ENCODE results near the gene PI16.
"Not testable (repeated sequence)": the region's sequence is repeated elsewhere in the genome, so short reads cannot be mapped to it uniquely, and the experiment has no call there.

PI16 gene

DNA sequence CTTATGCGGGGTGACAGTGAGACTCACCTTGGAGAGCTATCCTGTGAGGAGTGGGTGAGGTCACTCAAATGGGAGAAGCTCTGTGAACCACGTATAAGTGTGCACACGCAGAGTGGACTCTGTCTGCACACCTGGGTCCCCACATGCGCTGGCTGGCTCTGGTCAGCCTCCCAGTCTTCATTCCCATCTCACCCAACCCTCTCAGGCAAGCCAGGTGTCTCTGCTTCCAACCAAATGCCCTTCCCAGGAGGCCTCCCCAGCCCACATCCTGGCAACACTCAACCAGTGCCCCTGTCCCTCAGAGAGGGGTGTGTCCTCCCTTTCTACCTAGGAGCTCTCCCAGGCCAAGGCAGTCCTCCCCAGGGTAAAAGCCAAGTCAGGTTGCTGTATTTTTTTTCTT is 8.0 kb upstream of the PI16 start:
- no peak for DNase-seq (ENCODE audit: low read depth in 2 of 2)
- no peak overlapping the region for H3K4me3 ChIP-seq (replicated peaks in 1 of 2; ENCODE audit: low read depth in 2 of 2, low read length in 2 of 2)
- TF ChIP-seq, protein P1, sequence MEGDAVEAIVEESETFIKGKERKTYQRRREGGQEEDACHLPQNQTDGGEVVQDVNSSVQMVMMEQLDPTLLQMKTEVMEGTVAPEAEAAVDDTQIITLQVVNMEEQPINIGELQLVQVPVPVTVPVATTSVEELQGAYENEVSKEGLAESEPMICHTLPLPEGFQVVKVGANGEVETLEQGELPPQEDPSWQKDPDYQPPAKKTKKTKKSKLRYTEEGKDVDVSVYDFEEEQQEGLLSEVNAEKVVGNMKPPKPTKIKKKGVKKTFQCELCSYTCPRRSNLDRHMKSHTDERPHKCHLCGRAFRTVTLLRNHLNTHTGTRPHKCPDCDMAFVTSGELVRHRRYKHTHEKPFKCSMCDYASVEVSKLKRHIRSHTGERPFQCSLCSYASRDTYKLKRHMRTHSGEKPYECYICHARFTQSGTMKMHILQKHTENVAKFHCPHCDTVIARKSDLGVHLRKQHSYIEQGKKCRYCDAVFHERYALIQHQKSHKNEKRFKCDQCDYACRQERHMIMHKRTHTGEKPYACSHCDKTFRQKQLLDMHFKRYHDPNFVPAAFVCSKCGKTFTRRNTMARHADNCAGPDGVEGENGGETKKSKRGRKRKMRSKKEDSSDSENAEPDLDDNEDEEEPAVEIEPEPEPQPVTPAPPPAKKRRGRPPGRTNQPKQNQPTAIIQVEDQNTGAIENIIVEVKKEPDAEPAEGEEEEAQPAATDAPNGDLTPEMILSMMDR (IDR thresholded peaks at IDR 0.05; ENCODE audit: low read depth, low read length) = no peak

DNA sequence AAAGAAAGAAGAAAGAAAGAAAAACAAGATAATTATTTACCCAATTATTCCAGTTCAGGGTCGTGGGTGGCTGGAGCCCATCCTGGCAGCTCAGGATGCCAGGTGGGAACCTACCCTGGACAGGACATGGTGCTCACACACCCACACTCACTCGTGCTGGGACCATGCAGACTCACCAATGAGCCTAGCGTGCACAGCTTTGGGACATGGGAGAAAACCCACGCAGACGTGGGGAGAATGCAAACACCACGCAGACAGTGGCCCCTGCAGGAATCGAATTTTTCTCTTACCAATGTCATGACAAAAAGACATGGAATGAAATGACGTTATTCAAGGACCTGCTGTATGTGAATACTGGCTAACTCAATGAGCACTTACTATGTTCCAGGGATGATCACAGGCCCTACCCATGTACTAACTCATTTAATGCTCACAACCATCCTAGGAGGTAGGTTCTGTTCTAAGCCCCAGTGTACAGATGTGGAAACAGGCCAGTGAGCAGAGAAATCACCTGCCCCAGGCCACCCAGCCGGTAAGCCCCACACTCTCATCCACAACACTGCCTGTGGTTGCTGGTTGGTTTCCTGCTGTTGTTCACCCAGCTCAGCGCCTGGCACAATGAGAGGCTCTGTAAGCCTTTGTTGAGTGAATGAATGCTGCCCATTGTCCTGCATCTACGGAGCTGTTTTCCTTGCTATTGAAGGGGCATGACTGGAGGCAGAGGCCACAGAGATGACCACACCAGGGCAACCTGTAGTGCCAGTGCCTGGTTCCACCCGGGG is 6.8 kb upstream of the PI16 start:
- TF ChIP-seq, protein P1 (IDR thresholded peaks at IDR 0.05; ENCODE audit: low read depth, low read length) = no peak
- DNase-seq (ENCODE audit: low read depth in 2 of 2) = no peak
- H3K4me3 ChIP-seq (replicated peaks in 1 of 2; ENCODE audit: low read depth in 2 of 2, low read length in 2 of 2) = no peak overlapping the region

DNA sequence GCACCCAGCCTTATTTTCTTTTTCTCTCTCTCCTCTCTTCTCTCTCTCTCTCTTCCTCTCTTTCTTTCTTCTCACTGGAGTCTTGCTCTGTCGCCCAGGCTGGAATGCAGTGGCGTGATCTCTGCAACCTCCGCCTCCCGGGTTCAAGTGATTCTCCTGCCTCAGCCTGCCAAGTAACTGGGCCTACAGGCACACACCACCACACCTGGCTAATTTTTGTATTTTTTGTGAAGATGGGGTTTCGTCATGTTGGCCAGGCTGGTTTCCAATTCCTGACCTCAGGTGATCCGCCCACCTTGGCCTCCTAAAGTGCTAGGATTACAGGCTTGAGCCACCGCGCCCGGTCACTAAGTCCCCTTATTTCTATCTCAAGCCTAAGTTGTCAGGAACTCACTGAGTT is 5.5 kb upstream of the PI16 start:
- DNase-seq (ENCODE audit: low read depth in 2 of 2); H3K4me3 ChIP-seq (replicated peaks in 1 of 2; ENCODE audit: low read depth in 2 of 2, low read length in 2 of 2): not testable (repeated sequence)

DNA sequence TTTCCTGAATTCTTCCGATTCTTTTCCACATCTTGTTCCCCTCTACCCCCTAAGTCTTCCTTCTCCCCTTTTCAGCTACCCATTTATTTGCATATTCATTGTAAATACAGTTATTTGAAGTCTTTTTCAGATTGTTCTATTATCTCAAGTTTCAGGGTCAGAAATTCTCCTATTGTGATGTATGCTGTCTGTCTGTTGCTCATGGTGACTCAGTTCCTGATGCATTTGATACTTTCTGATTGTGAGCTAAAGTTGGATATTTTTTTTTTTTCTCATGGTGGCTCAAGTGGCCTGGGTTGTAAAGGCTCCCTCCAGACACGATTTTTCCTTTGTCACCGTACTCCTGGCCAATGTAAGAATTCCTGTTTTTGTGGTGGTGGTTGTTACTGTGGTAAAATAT is 4.9 kb upstream of the PI16 start:
- no peak overlapping the region for H3K4me3 ChIP-seq (replicated peaks in 1 of 2; ENCODE audit: low read depth in 2 of 2, low read length in 2 of 2)
- peak; percentile 32 to 75 for DNase-seq (ENCODE audit: low read depth in 2 of 2)
- TF ChIP-seq, protein P1 (IDR thresholded peaks at IDR 0.05; ENCODE audit: low read depth, low read length) = no peak

DNA sequence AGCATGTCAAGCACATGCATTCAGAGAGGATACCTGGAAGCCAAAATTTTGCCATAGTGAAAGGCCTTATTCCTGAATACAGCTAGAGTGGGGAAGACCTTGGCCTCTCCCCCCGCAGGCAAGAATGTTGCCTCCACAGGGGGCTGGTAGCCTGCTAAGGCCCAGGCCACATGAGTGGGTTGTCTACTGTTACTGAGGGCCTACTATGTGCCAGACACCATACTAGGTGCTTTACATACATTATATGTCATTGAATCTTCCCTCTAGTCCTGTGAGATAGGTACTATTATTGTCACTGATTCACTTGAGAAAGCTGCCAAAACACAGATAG is 642 bp upstream of the PI16 start:
- no peak overlapping the region for H3K4me3 ChIP-seq (replicated peaks in 1 of 2; ENCODE audit: low read depth in 2 of 2, low read length in 2 of 2)
- DNase-seq (ENCODE audit: low read depth in 2 of 2) = no peak
- TF ChIP-seq, protein P1 (IDR thresholded peaks at IDR 0.05; ENCODE audit: low read depth, low read length) = no peak

DNA sequence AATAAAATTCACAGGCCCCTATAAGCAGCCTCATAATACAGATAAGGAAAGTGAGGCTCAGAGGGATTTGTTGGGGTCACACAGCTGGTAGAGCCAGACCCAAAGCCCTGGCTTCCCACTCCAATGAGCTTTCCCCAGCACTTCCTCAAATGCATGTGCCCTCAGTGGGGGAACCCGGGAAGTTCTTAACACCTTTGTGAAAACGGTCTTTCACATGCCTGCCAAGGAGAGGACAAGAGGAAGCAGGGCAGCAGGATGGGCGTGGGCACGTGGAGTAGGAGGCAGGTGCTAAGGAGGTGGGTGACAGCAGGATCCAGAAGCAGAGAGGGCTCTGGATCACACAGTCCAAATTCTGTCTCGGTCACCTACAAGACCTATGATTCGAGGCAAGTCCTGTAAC is 598 bp downstream of the PI16 start:
- TF ChIP-seq, protein P1 (IDR thresholded peaks at IDR 0.05; ENCODE audit: low read depth, low read length) = no peak
- H3K4me3 ChIP-seq (replicated peaks in 1 of 2; ENCODE audit: low read depth in 2 of 2, low read length in 2 of 2) = no peak overlapping the region
- DNase-seq (ENCODE audit: low read depth in 2 of 2) = no peak

DNA sequence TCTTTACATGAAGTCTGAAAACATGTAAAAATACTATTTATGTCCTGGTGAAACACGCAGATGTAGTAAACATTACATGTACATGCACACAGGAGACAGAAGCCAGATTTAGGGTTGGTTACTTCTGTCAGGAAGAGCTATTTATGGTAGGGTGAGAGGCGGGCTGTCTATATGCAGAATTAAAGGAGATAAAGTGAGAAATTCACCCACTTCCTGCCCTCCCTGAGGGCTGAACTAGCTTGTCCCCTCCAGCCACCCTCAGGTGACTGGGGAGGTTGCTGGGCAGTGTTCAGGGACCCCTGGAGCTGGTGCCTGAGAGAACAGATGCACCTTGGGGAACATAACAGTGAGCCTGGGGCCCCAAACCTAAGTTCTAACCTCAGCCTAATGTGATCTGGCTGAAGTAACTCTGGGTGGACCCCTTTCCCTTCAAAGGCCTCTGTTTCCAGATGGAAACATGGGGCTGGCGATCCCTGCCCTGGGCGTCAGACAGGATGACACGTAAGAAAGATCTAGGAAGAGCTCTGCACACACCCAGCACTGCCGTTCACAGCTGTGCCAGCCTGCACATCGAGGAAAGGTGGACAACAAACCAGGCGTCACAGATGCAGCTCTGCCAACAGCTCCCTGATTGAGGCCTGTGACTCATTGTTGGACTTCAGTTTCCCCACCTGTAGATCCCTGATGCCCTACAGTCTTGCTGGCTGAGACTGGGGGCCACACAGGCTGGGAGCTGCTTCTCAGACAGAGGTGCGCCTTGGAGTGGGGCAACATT is 1.3 kb downstream of the PI16 start:
- no peak overlapping the region for H3K4me3 ChIP-seq (replicated peaks in 1 of 2; ENCODE audit: low read depth in 2 of 2, low read length in 2 of 2)
- TF ChIP-seq, protein P1 (IDR thresholded peaks at IDR 0.05; ENCODE audit: low read depth, low read length) = no peak

More for the DNA sequence above, 1.3 kb downstream of the PI16 start:
- DNase-seq (ENCODE audit: low read depth in 2 of 2) = no peak

Measured in cardiac fibroblast (primary cell).